Peyer's patch (tissue), 4 donors: ENCODE measurements around the gene USP53. TPM values are rescaled to one million over a fixed set of nuclear protein-coding genes. Genes with fewer than 3 reads are reported as not detected.
A peak's percentile ranks its signal among the peaks of the same experiment; 100 is the strongest.
"Not testable (repeated sequence)": the region's sequence is repeated elsewhere in the genome, so short reads cannot be mapped to it uniquely, and the experiment has no call there.

ENCODE experiments used
- DNase-seq, 3 donors: peaks; one replicate each; pipeline ENCODE4 v3.0.0-alpha.2; 2017 to 2019
- H3K27ac ChIP-seq, 4 donors: fragments of 200-600 bp; sonication (generic); one replicate each; pipeline ENCODE4 v1.5.1; 2016 to 2019
- H3K27me3 ChIP-seq, 2 donors: fragments of 200-600 bp; sonication (generic); one replicate each; pipeline ENCODE4 v1.5.1; 2019
- H3K36me3 ChIP-seq, 3 donors: fragments of 200-600 bp; sonication (generic); one replicate each; pipeline ENCODE4 v1.5.1; 2016 to 2019
- H3K4me1 ChIP-seq, 4 donors: fragments of 200-600 bp; sonication (generic); one replicate each; pipeline ENCODE4 v1.5.1; 2016 to 2019
- H3K4me3 ChIP-seq, 4 donors: fragments of 200-600 bp; sonication (generic); 1 replicate in 3 of 4; 2 replicates in 1 of 4; pipeline ENCODE4 v1.5.1; 2016 to 2019; ENCODE audit warnings: mild to moderate bottlenecking in 1 of 4
- H3K9me3 ChIP-seq, 4 donors: fragments of 200-600 bp; sonication (generic); one replicate each; pipeline ENCODE4 v1.5.1; 2016 to 2019; ENCODE audit warnings: mild to moderate bottlenecking in 1 of 4
- POLR2A ChIP-seq, 2 donors: fragments of 450-650 bp; IDR thresholded peaks; one replicate each; pipeline ENCODE4 v1.5.1; 2017; ENCODE audit warnings: antibody characterized with exemption in 2 of 2, mild to moderate bottlenecking in 2 of 2, moderate library complexity in 2 of 2
- total RNA-seq, 4 donors: library from RNA; depleted of rRNA; stranded (reverse); fragments of >200 nt; gene quantifications; one replicate each; pipeline ENCODE4 v1.1.0, GENCODE V29; 2016
- TF ChIP-seq, protein P1 (sequence below), 6 experiments: fragments of 450-650 bp in 4 of 6; fragments of 200-600 bp in 2 of 6; sonication (generic) in 1 of 6; IDR thresholded peaks; one replicate each; pipeline ENCODE4 v1.5.1; 2017 to 2019; ENCODE audit warnings: antibody characterized with exemption in 6 of 6, mild to moderate bottlenecking in 3 of 6, moderate library complexity in 1 of 6

Gene USP53
- 10 to 100 TPM; 41.5 to 75.1 (median 59.3) TPM for total RNA-seq

GRCh38 chr4:119212234-119212963, at the start of gene USP53:
USP53 (plus strand) TSS chr4:119212713; CDS start chr4:119239760, 27,047 bp downstream.
- TF ChIP-seq, protein P1, sequence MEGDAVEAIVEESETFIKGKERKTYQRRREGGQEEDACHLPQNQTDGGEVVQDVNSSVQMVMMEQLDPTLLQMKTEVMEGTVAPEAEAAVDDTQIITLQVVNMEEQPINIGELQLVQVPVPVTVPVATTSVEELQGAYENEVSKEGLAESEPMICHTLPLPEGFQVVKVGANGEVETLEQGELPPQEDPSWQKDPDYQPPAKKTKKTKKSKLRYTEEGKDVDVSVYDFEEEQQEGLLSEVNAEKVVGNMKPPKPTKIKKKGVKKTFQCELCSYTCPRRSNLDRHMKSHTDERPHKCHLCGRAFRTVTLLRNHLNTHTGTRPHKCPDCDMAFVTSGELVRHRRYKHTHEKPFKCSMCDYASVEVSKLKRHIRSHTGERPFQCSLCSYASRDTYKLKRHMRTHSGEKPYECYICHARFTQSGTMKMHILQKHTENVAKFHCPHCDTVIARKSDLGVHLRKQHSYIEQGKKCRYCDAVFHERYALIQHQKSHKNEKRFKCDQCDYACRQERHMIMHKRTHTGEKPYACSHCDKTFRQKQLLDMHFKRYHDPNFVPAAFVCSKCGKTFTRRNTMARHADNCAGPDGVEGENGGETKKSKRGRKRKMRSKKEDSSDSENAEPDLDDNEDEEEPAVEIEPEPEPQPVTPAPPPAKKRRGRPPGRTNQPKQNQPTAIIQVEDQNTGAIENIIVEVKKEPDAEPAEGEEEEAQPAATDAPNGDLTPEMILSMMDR (IDR thresholded peaks at IDR 0.05) = peak in 1 of 6 experiments; percentile 49
- peak; percentile 98 for TF ChIP-seq POLR2A (IDR thresholded peaks at IDR 0.05)
- peak; percentile 98 to 99 (median 99) for DNase-seq
- H3K4me1 ChIP-seq = no peaks in the 10 kb centered on the region
- H3K4me3 ChIP-seq = peak within 1 kb of the TSS; percentile 53 to 88 (median 74)
- peaks cover 0 to 4% (median 0%) of the 10 kb centered on the region in 3 donors for H3K36me3 ChIP-seq
- H3K9me3 ChIP-seq = no peaks in the 10 kb centered on the region
- H3K27me3 ChIP-seq = no peaks in the 10 kb centered on the region
- H3K27ac ChIP-seq = peak within 1 kb of the TSS; percentile 82 to 98 (median 94)

- Histone ChIP-seq H3K9me3 (no peaks in the 10 kb centered on the region), H3K4me3 (no peak overlapping the region), H3K4me1 (no peaks in the 10 kb centered on the region), H3K36me3 (no peaks in the 10 kb centered on the region), H3K27me3 (no peaks in the 10 kb centered on the region), H3K27ac (no peak overlapping the region)
- DNase-seq = no peak
- no peak for TF ChIP-seq POLR2A (IDR thresholded peaks at IDR 0.05)
- TF ChIP-seq, protein P1 (IDR thresholded peaks at IDR 0.05) = no peak
Observed at GRCh38 chr4:119165767-119166166, 46.7 kb upstream of the USP53 start.

- Histone ChIP-seq H3K27me3 (no peaks in the 10 kb centered on the region), H3K4me3 (no peak overlapping the region), H3K36me3 (no peaks in the 10 kb centered on the region), H3K4me1 (no peaks in the 10 kb centered on the region), H3K27ac (no peak overlapping the region), H3K9me3 (no peaks in the 10 kb centered on the region)
- TF ChIP-seq, protein P1 (IDR thresholded peaks at IDR 0.05) = no peak
- no peak for TF ChIP-seq POLR2A (IDR thresholded peaks at IDR 0.05)
- no peak for DNase-seq
Observed at GRCh38 chr4:119170195-119170594, 42.3 kb upstream of the USP53 start.

- no peaks in the 10 kb centered on the region for H3K9me3 ChIP-seq
- no peak overlapping the region for H3K27ac ChIP-seq
- no peak overlapping the region for H3K4me3 ChIP-seq
- no peaks in the 10 kb centered on the region for H3K36me3 ChIP-seq
- no peaks in the 10 kb centered on the region for H3K27me3 ChIP-seq
- TF ChIP-seq POLR2A (IDR thresholded peaks at IDR 0.05) = no peak
- TF ChIP-seq, protein P1 (IDR thresholded peaks at IDR 0.05) = no peak
- H3K4me1 ChIP-seq = no peaks in the 10 kb centered on the region
- no peak for DNase-seq
Observed at GRCh38 chr4:119172223-119172622, 40.3 kb upstream of the USP53 start.

GRCh38 chr4:119173729-119174361, 38.7 kb upstream of the USP53 start:
- not testable (repeated sequence) for DNase-seq, H3K4me3 ChIP-seq, H3K9me3 ChIP-seq, H3K27ac ChIP-seq, H3K27me3 ChIP-seq, H3K36me3 ChIP-seq, H3K4me1 ChIP-seq

DNA sequence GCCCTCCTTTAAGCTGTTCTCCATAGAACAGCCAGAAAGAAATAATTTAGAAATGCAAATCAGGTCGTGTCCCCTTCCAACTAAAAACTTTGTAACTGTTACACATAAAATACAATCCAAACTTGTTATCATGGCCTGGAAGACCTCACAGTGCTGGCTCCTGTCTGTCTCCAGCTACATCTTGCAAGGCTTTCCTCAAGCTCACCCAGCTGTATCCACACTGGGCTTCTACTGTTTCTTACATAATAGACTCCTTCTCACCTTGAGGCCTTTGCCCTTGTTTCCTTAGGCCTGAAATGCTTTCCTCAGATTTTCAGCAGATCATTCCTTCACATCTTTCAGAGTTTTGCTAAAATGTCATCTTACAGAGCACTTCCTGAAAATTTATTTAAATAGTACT, 33.5 kb upstream of the USP53 start:
- TF ChIP-seq, protein P1 (IDR thresholded peaks at IDR 0.05) = no peak
- no peak for TF ChIP-seq POLR2A (IDR thresholded peaks at IDR 0.05)
- H3K9me3 ChIP-seq = no peaks in the 10 kb centered on the region

More for the DNA sequence above, 33.5 kb upstream of the USP53 start:
- H3K36me3 ChIP-seq = no peaks in the 10 kb centered on the region
- H3K27ac ChIP-seq = no peak overlapping the region
- no peak for DNase-seq
- H3K4me1 ChIP-seq = no peaks in the 10 kb centered on the region
- H3K27me3 ChIP-seq = no peaks in the 10 kb centered on the region
- no peak overlapping the region for H3K4me3 ChIP-seq
